Stimulated activated naive CD8-positive, alpha-beta T cell treated with anti-CD3 and anti-CD28 coated beads, Interleukin-15, Interleukin-2, amounts not matched to agents 100 ng/mL and 50 ng/mL, for 24 hours (primary cell): Measurements from ENCODE around the gene ITGB8.
"Not testable (repeated sequence)": the region's sequence is repeated elsewhere in the genome, so short reads cannot be mapped to it uniquely, and the experiment has no call there.

Source experiments
- H3K27ac Mint-ChIP-seq: one replicate; pipeline ENCODE4 v1.8.0; 2021; ENCODE audit warnings: mild to moderate bottlenecking, mixed read lengths
- H3K27me3 Mint-ChIP-seq: one replicate; pipeline ENCODE4 v1.8.0; 2021; ENCODE audit warnings: mixed read lengths
- H3K36me3 Mint-ChIP-seq: one replicate; pipeline ENCODE4 v1.8.0; 2021; ENCODE audit warnings: low read depth, mixed read lengths
- H3K4me1 Mint-ChIP-seq: one replicate; pipeline ENCODE4 v1.8.0; 2021; ENCODE audit warnings: low read depth, mixed read lengths
- H3K4me3 Mint-ChIP-seq: one replicate; pipeline ENCODE4 v1.8.0; 2021; ENCODE audit warnings: mild to moderate bottlenecking, mixed read lengths
- H3K9me3 Mint-ChIP-seq: one replicate; pipeline ENCODE4 v1.8.0; 2021; ENCODE audit warnings: mixed read lengths

The ITGB8 gene

GRCh38 chr7:20362574-20363253, 32.0 kb downstream of the ITGB8 start:
- Mint-ChIP-seq H3K36me3 (no peaks in the 10 kb centered on the region), H3K27me3 (no peaks in the 10 kb centered on the region), H3K4me1 (no peaks in the 10 kb centered on the region), H3K27ac (no peak overlapping the region), H3K9me3 (no peaks in the 10 kb centered on the region), H3K4me3 (no peak overlapping the region)

GRCh38 chr7:20364571-20365196, 34.0 kb downstream of the ITGB8 start:
- H3K9me3 Mint-ChIP-seq = no peaks in the 10 kb centered on the region
- no peaks in the 10 kb centered on the region for H3K4me1 Mint-ChIP-seq
- no peak overlapping the region for H3K4me3 Mint-ChIP-seq
- no peaks in the 10 kb centered on the region for H3K27me3 Mint-ChIP-seq
- no peaks in the 10 kb centered on the region for H3K36me3 Mint-ChIP-seq
- no peak overlapping the region for H3K27ac Mint-ChIP-seq

GRCh38 chr7:20365486-20365885, 34.8 kb downstream of the ITGB8 start:
- no peaks in the 10 kb centered on the region for H3K36me3 Mint-ChIP-seq
- no peaks in the 10 kb centered on the region for H3K9me3 Mint-ChIP-seq
- no peaks in the 10 kb centered on the region for H3K27me3 Mint-ChIP-seq
- H3K4me3 Mint-ChIP-seq = no peak overlapping the region
- H3K4me1 Mint-ChIP-seq = no peaks in the 10 kb centered on the region
- no peak overlapping the region for H3K27ac Mint-ChIP-seq

- Mint-ChIP-seq H3K27me3 (no peaks in the 10 kb centered on the region), H3K4me3 (no peak overlapping the region), H3K36me3 (no peaks in the 10 kb centered on the region), H3K27ac (no peak overlapping the region), H3K9me3 (no peaks in the 10 kb centered on the region), H3K4me1 (no peaks in the 10 kb centered on the region)
Observed at GRCh38 chr7:20374399-20374798, 43.7 kb downstream of the ITGB8 start.

GRCh38 chr7:20376796-20377195, 46.1 kb downstream of the ITGB8 start:
- Mint-ChIP-seq H3K9me3 (no peaks in the 10 kb centered on the region), H3K27me3 (no peaks in the 10 kb centered on the region), H3K27ac (no peak overlapping the region), H3K36me3 (no peaks in the 10 kb centered on the region), H3K4me1 (no peaks in the 10 kb centered on the region), H3K4me3 (no peak overlapping the region)

GRCh38 chr7:20381406-20382034, 50.8 kb downstream of the ITGB8 start:
- no peaks in the 10 kb centered on the region for H3K27me3 Mint-ChIP-seq
- H3K4me3 Mint-ChIP-seq = no peak overlapping the region
- no peaks in the 10 kb centered on the region for H3K36me3 Mint-ChIP-seq
- no peaks in the 10 kb centered on the region for H3K9me3 Mint-ChIP-seq
- no peaks in the 10 kb centered on the region for H3K4me1 Mint-ChIP-seq
- H3K27ac Mint-ChIP-seq = no peak overlapping the region

- Mint-ChIP-seq H3K4me1 (no peaks in the 10 kb centered on the region), H3K36me3 (no peaks in the 10 kb centered on the region), H3K27me3 (no peaks in the 10 kb centered on the region), H3K27ac (no peak overlapping the region), H3K4me3 (no peak overlapping the region), H3K9me3 (no peaks in the 10 kb centered on the region)
Observed at GRCh38 chr7:20383351-20383750, 52.7 kb downstream of the ITGB8 start.

- H3K27ac Mint-ChIP-seq = no peak overlapping the region
- no peak overlapping the region for H3K4me3 Mint-ChIP-seq
- H3K4me1 Mint-ChIP-seq = no peaks in the 10 kb centered on the region
- H3K36me3 Mint-ChIP-seq = no peaks in the 10 kb centered on the region
- H3K9me3 Mint-ChIP-seq = no peaks in the 10 kb centered on the region
- no peaks in the 10 kb centered on the region for H3K27me3 Mint-ChIP-seq
Observed at GRCh38 chr7:20385126-20385525, 54.4 kb downstream of the ITGB8 start.

- Mint-ChIP-seq H3K9me3 (no peaks in the 10 kb centered on the region), H3K27ac (no peak overlapping the region), H3K36me3 (no peaks in the 10 kb centered on the region)
Observed at GRCh38 chr7:20388084-20388483, 57.4 kb downstream of the ITGB8 start.

GRCh38 chr7:20389192-20389591, 58.5 kb downstream of the ITGB8 start:
- H3K36me3 Mint-ChIP-seq, H3K27ac Mint-ChIP-seq, H3K9me3 Mint-ChIP-seq, H3K27me3 Mint-ChIP-seq, H3K4me3 Mint-ChIP-seq, H3K4me1 Mint-ChIP-seq: not testable (repeated sequence)

More at GRCh38 chr7:20388084-20388483, 57.4 kb downstream of the ITGB8 start:
- H3K27me3 Mint-ChIP-seq = no peaks in the 10 kb centered on the region
- no peaks in the 10 kb centered on the region for H3K4me1 Mint-ChIP-seq
- no peak overlapping the region for H3K4me3 Mint-ChIP-seq

- Mint-ChIP-seq H3K4me1 (no peaks in the 10 kb centered on the region), H3K27ac (no peak overlapping the region), H3K27me3 (no peaks in the 10 kb centered on the region), H3K36me3 (no peaks in the 10 kb centered on the region), H3K9me3 (peaks cover 3% of the 10 kb centered on the region), H3K4me3 (no peak overlapping the region)
Observed at GRCh38 chr7:20393021-20393610, 62.4 kb downstream of the ITGB8 start.

GRCh38 chr7:20393616-20394015, 62.9 kb downstream of the ITGB8 start:
- no peaks in the 10 kb centered on the region for H3K36me3 Mint-ChIP-seq
- H3K27ac Mint-ChIP-seq = no peak overlapping the region
- H3K9me3 Mint-ChIP-seq = peaks cover 3% of the 10 kb centered on the region
- no peaks in the 10 kb centered on the region for H3K4me1 Mint-ChIP-seq
- no peaks in the 10 kb centered on the region for H3K27me3 Mint-ChIP-seq
- H3K4me3 Mint-ChIP-seq = no peak overlapping the region

- H3K4me1 Mint-ChIP-seq = no peaks in the 10 kb centered on the region
- no peak overlapping the region for H3K4me3 Mint-ChIP-seq
- H3K9me3 Mint-ChIP-seq = peaks cover 3% of the 10 kb centered on the region
- no peaks in the 10 kb centered on the region for H3K27me3 Mint-ChIP-seq
- H3K27ac Mint-ChIP-seq = no peak overlapping the region
- no peaks in the 10 kb centered on the region for H3K36me3 Mint-ChIP-seq
Observed at GRCh38 chr7:20394284-20394683, 63.6 kb downstream of the ITGB8 start.

GRCh38 chr7:20395104-20395503, 64.4 kb downstream of the ITGB8 start:
- Mint-ChIP-seq H3K27me3 (no peaks in the 10 kb centered on the region), H3K4me3 (no peak overlapping the region), H3K36me3 (no peaks in the 10 kb centered on the region), H3K4me1 (no peaks in the 10 kb centered on the region), H3K9me3 (peaks cover 3% of the 10 kb centered on the region), H3K27ac (no peak overlapping the region)

GRCh38 chr7:20395511-20395910, 64.8 kb downstream of the ITGB8 start:
- Mint-ChIP-seq H3K36me3 (no peaks in the 10 kb centered on the region), H3K27ac (no peak overlapping the region), H3K4me1 (no peaks in the 10 kb centered on the region), H3K9me3 (peaks cover 3% of the 10 kb centered on the region), H3K27me3 (no peaks in the 10 kb centered on the region), H3K4me3 (no peak overlapping the region)
